Activated T-helper 17 cell treated with anti-CD3 and anti-CD28 coated beads, Interleukin-2, amount 50 U/mL, for 72 hours (primary cell): ENCODE results near the gene CCND1. TPM values are rescaled to one million over a fixed set of nuclear protein-coding genes. Genes with fewer than 3 reads are reported as not detected.
A peak's percentile ranks its signal among the peaks of the same experiment; 100 is the strongest.

Source experiments
- ATAC-seq: fragments of 150-1000 bp; cut with Tn5 transposase; replicated peaks from 2 replicates; pipeline ENCODE4 v1.10.0; 2021; ENCODE audit warnings: mild to moderate bottlenecking, moderate library complexity
- H3K27ac Mint-ChIP-seq: one replicate; pipeline ENCODE4 v1.8.0; 2022; ENCODE audit warnings: mixed read lengths
- H3K27me3 Mint-ChIP-seq: one replicate; pipeline ENCODE4 v1.8.0; 2022; ENCODE audit warnings: mixed read lengths
- H3K36me3 Mint-ChIP-seq: one replicate; pipeline ENCODE4 v1.8.0; 2022; ENCODE audit warnings: low read depth, mild to moderate bottlenecking, mixed read lengths
- H3K4me1 Mint-ChIP-seq: one replicate; pipeline ENCODE4 v1.8.0; 2022; ENCODE audit warnings: mixed read lengths
- H3K4me3 Mint-ChIP-seq: one replicate; pipeline ENCODE4 v1.8.0; 2022; ENCODE audit warnings: mild to moderate bottlenecking, mixed read lengths
- H3K9me3 Mint-ChIP-seq: one replicate; pipeline ENCODE4 v1.8.0; 2022; ENCODE audit warnings: mixed read lengths
- total RNA-seq, 2 donors: library from RNA; stranded (reverse); gene quantifications; one replicate each; pipeline ENCODE4 v1.2.3, GENCODE V29; 2022

Gene CCND1
- total RNA-seq, 2 donors from 2014 or later: 0.82 to 3.7 TPM

- Mint-ChIP-seq H3K36me3 (no peaks in the 10 kb centered on the region), H3K27me3 (peaks cover 18% of the 10 kb centered on the region), H3K9me3 (no peaks in the 10 kb centered on the region), H3K27ac (no peak overlapping the region), H3K4me1 (peaks cover 5% of the 10 kb centered on the region), H3K4me3 (no peak overlapping the region)
- ATAC-seq: peak; percentile 34
Observed at GRCh38 chr11:69642549-69642912, 1.6 kb downstream of the CCND1 start.

GRCh38 chr11:69642913-69643632 is 2.1 kb downstream of the CCND1 start:
- Mint-ChIP-seq H3K27ac (no peak overlapping the region), H3K9me3 (no peaks in the 10 kb centered on the region), H3K27me3 (peaks cover 18% of the 10 kb centered on the region), H3K4me3 (peak overlapping the region; percentile 44), H3K4me1 (peaks cover 5% of the 10 kb centered on the region), H3K36me3 (no peaks in the 10 kb centered on the region)
- ATAC-seq: peak; percentile 88

DNA sequence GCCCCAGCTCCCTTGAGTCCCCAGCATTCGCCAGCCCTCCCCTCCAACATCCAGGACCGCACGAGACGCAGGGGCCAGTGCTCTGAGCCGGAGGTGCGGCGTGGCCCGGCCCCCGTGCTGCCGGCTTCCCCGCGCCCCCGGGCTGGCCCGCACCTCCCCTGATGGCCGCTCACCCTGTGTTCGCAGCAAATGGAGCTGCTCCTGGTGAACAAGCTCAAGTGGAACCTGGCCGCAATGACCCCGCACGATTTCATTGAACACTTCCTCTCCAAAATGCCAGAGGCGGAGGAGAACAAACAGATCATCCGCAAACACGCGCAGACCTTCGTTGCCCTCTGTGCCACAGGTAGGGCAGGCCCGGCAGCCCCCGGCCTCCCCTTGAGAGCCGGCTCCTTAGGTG is 2.7 kb downstream of the CCND1 start:
- no peak overlapping the region for H3K27ac Mint-ChIP-seq
- no peaks in the 10 kb centered on the region for H3K36me3 Mint-ChIP-seq
- ATAC-seq: no peak
- peaks cover 15% of the 10 kb centered on the region for H3K27me3 Mint-ChIP-seq
- peaks cover 5% of the 10 kb centered on the region for H3K4me1 Mint-ChIP-seq
- H3K4me3 Mint-ChIP-seq: peak overlapping the region; percentile 44
- H3K9me3 Mint-ChIP-seq: no peaks in the 10 kb centered on the region

GRCh38 chr11:69644071-69644961 is 3.4 kb downstream of the CCND1 start:
- Mint-ChIP-seq H3K9me3 (no peaks in the 10 kb centered on the region), H3K36me3 (no peaks in the 10 kb centered on the region), H3K4me3 (peak overlapping the region; percentile 44), H3K27ac (no peak overlapping the region), H3K4me1 (peaks cover 5% of the 10 kb centered on the region), H3K27me3 (peaks cover 15% of the 10 kb centered on the region)
- no peak for ATAC-seq

GRCh38 chr11:69644962-69645675 is 4.2 kb downstream of the CCND1 start:
- Mint-ChIP-seq H3K4me3 (no peak overlapping the region), H3K27me3 (peaks cover 12% of the 10 kb centered on the region), H3K9me3 (no peaks in the 10 kb centered on the region), H3K36me3 (no peaks in the 10 kb centered on the region), H3K27ac (no peak overlapping the region), H3K4me1 (peaks cover 5% of the 10 kb centered on the region)
- ATAC-seq: no peak

DNA sequence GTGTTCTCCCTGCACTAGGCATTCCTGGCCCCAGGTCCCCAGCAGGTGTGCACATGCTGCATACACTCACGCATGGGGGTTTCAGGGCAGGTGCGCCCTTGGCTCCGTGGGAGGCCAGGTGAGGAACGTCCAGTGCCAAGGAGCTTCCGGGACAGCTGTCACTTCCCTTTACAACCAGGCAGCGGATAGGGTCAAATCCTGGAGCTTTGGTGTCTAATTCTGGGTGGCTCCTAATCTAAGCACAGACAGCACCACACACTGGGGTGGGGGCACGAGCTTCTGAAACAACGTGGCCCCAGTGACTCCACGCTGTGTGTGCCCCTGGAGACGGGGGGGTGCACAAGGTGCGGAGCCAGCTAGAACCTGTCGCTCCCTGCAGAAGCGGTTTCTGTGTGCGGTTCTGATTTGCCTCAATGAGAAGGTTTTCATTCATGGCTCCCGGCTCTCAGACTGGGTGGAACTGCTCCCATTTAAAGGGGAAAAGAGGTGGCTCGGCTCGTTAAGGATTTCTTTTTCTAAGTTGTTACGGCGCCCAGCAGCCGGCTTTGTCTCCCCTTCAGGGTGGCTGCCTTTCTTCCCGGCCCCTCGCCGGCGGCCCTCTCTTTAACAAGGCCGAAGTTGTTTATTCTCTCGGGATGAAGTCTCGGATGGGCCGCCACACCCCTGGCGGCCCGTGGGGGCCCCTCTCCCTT is 5.0 kb downstream of the CCND1 start:
- Mint-ChIP-seq H3K4me3 (no peak overlapping the region), H3K27ac (no peak overlapping the region)

DNA sequence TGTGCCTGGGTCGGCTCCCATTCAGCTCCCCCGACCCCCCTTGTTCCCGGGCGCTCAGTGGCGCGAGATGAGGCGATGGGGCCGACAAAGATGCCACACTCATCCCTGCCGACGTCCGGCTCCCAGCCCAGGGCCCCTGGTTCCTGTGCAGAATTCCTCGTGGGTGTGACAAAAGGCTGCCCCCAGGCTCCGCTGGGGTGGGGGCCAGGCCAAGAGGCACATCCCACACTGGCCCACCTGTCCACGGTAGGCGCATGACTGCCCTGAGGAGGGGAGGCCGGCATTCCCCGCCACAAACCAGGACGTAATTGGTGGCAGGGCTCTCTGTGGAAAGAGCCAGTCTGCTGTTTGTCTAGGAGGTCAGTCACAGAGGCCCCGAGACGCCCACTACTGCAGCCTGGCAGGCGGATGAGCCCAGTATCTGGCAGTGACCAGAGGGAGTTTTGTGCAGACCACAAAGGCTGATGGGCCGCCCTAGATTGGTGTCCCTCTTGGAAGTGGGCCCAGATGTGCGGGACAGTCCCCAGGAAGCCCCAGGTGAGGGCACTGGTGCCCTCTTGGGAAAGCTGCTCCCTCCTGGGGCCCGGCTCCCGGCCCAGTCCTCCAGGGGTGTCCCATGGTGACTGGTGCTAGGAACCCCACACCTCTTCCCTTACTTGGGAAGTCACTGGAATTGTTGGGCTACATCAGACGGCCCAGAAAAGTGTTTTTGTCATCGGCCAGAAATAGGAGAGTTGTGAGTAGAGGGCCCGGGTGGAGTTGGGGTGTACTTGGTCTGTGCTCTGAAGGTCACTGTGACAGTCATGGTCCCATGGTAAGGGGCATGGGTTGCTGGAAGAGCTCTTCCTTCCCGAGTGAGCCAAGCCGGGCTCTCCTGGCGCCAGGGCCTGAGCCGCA is 5.8 kb downstream of the CCND1 start:
- Mint-ChIP-seq H3K27ac (no peak overlapping the region), H3K4me1 (no peaks in the 10 kb centered on the region), H3K9me3 (no peaks in the 10 kb centered on the region), H3K4me3 (no peak overlapping the region), H3K27me3 (no peaks in the 10 kb centered on the region), H3K36me3 (no peaks in the 10 kb centered on the region)
- ATAC-seq: no peak

More for the DNA sequence above, 5.0 kb downstream of the CCND1 start:
- ATAC-seq: no peak
- H3K9me3 Mint-ChIP-seq: no peaks in the 10 kb centered on the region
- peaks cover 5% of the 10 kb centered on the region for H3K27me3 Mint-ChIP-seq
- peaks cover 5% of the 10 kb centered on the region for H3K4me1 Mint-ChIP-seq
- no peaks in the 10 kb centered on the region for H3K36me3 Mint-ChIP-seq

DNA sequence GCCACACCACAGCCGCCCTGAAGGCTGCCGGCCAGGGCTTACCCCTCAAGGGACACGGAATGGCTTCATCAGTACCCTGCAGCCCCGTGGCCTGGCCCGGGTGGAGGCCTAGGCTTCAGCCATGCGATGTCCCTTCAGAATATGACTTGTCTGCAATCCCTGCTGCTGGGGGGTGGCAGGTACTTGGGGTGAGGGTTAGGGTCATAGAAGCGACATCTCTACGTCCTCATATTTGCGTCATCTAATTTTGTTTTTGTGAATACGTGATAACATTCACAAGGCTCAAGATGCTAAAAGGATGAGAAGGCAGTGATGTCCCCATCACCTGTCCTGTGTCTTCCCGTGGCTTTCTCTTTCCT is 6.4 kb downstream of the CCND1 start:
- H3K9me3 Mint-ChIP-seq: no peaks in the 10 kb centered on the region
- H3K4me3 Mint-ChIP-seq: no peak overlapping the region
- no peak for ATAC-seq
- no peak overlapping the region for H3K27ac Mint-ChIP-seq
- no peaks in the 10 kb centered on the region for H3K4me1 Mint-ChIP-seq
- no peaks in the 10 kb centered on the region for H3K27me3 Mint-ChIP-seq
- H3K36me3 Mint-ChIP-seq: no peaks in the 10 kb centered on the region

GRCh38 chr11:69647761-69648497 is 7.0 kb downstream of the CCND1 start:
- H3K4me1 Mint-ChIP-seq: no peaks in the 10 kb centered on the region
- no peak overlapping the region for H3K4me3 Mint-ChIP-seq
- no peaks in the 10 kb centered on the region for H3K36me3 Mint-ChIP-seq
- H3K27me3 Mint-ChIP-seq: no peaks in the 10 kb centered on the region
- no peak overlapping the region for H3K27ac Mint-ChIP-seq
- ATAC-seq: no peak
- H3K9me3 Mint-ChIP-seq: no peaks in the 10 kb centered on the region

DNA sequence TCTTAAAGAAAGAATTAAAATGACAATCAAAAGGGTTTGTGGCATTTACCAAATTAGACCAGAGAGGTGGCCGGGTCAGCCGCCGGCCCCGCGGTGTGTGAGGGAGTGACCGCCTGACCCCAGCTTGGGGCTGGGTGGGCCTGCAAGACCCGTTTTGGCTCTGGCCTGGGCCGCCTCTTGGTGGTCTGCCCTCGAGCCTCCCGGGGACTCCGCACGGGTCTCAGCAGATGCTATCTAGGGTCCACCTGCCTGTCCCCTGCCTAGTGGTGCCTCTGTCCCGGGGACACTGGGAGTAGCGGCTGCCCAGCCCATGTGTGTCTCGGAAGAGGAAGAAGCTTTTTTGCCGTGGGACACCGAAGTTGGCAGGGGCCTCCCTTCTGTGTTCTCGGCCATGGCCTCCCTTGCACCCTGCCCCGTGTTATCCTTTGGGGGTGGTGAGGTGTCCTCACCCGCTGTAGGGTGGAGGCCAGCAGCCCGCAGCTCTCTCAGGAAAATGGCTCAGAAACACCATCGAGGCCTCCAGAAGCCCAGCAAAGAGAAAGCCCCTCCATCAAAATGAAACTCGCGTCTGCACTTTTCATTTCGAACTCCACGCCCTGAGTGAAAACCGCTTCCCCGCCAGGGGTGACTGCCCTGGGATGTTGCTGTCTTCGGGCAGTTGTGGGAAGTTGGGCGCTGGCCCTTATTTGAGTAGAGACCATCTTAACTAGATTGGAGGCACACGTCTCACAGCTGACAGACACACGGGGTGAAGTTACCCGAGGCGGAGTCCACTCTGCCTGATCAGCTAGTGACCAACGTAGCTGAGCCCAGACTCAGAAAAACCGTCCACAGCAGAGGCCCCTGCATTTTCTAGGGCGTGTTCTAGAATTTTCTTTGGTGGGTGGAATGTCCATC is 8.0 kb downstream of the CCND1 start:
- no peaks in the 10 kb centered on the region for H3K36me3 Mint-ChIP-seq
- no peak for ATAC-seq
- H3K4me1 Mint-ChIP-seq: no peaks in the 10 kb centered on the region

GRCh38 chr11:69649576-69649900 is 8.6 kb downstream of the CCND1 start:
- Mint-ChIP-seq H3K27me3 (no peaks in the 10 kb centered on the region), H3K4me3 (no peak overlapping the region), H3K4me1 (no peaks in the 10 kb centered on the region), H3K36me3 (no peaks in the 10 kb centered on the region), H3K9me3 (no peaks in the 10 kb centered on the region), H3K27ac (no peak overlapping the region)
- no peak for ATAC-seq

More for the DNA sequence above, 8.0 kb downstream of the CCND1 start:
- H3K4me3 Mint-ChIP-seq: no peak overlapping the region
- no peak overlapping the region for H3K27ac Mint-ChIP-seq
- H3K27me3 Mint-ChIP-seq: no peaks in the 10 kb centered on the region
- no peaks in the 10 kb centered on the region for H3K9me3 Mint-ChIP-seq

DNA sequence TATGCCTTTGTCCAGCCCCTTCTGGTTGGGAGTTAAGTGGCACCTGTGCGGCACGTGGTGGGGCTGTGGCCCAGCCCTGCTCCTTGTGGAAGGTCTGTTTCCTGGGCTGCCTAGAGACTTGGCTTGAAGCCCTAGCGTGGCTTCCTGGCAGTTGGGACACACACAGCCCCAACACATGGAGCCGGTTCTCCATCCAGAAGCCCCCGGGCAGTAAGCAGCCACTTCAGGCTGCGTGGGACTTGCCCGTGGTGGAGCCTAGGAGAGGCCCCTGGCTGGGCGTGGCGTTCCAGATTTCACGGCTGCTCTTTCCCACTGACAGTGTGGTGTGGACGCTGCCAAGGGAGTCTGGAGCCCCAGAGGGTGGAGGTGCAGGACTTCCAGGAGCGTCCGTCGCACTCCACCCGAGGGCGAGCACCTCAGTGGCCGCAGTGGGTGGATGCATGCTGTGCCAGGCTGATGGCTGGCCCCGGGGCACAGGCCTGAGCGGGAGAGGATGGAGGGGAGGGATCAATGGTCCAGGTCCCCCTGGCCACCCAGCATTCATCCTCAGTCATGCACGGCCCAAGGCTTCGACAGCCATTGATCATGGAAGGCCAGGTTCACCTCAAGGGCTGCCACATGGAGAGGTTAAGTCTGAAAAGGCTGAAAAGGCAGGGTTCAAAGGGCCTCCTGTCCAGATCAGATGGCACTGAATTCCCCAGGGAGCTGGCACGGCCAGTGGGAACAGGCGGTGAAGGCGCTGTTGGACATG is 9.3 kb downstream of the CCND1 start:
- H3K9me3 Mint-ChIP-seq: no peaks in the 10 kb centered on the region

More for the DNA sequence above, 9.3 kb downstream of the CCND1 start:
- no peak overlapping the region for H3K4me3 Mint-ChIP-seq
- ATAC-seq: no peak
- H3K4me1 Mint-ChIP-seq: no peaks in the 10 kb centered on the region
- H3K27me3 Mint-ChIP-seq: no peaks in the 10 kb centered on the region
- H3K27ac Mint-ChIP-seq: no peak overlapping the region
- H3K36me3 Mint-ChIP-seq: no peaks in the 10 kb centered on the region
